ENCODE results near the gene KIRREL3. TPM values are rescaled to one million over a fixed set of nuclear protein-coding genes. Genes with fewer than 3 reads are reported as not detected.

KIRREL3 gene
- total RNA-seq, 1 donor from 2014 or later, result 0.26 TPM

DNA sequence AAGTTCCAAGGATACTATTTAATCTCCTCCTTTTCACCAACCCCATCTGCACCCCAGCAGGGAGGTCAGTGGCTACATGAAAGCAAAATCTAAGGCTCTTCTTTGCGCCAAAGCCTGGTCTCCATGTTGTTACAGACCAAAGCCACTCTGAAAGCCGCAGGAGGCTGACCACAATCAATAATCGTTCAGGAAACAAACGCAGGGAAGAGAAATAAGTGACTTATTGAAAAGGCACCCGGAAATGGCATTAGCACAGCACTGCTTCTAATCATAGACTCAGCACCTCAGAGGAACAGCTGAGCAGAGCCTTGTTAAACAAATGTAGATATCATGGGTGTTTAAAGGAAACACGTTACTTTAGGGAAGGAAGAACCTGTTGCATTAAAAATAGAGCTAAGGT is 183.9 kb downstream of the KIRREL3 start:
- no peak for DNase-seq (ENCODE audit: low spot score, unreplicated experiment)
- no peaks in the 10 kb centered on the region for H3K9me3 Mint-ChIP-seq (ENCODE audit: low read depth)
- H3K36me3 Mint-ChIP-seq (ENCODE audit: insufficient read depth), result no peaks in the 10 kb centered on the region
- peaks cover 10% of the 10 kb centered on the region for H3K4me1 Mint-ChIP-seq (ENCODE audit: low read depth)
- no peak overlapping the region for H3K4me3 Mint-ChIP-seq (ENCODE audit: low read depth)
- H3K27me3 Mint-ChIP-seq, result peaks cover 58% of the 10 kb centered on the region
- H3K27ac Mint-ChIP-seq, result no peak overlapping the region
- TF ChIP-seq, protein P1, sequence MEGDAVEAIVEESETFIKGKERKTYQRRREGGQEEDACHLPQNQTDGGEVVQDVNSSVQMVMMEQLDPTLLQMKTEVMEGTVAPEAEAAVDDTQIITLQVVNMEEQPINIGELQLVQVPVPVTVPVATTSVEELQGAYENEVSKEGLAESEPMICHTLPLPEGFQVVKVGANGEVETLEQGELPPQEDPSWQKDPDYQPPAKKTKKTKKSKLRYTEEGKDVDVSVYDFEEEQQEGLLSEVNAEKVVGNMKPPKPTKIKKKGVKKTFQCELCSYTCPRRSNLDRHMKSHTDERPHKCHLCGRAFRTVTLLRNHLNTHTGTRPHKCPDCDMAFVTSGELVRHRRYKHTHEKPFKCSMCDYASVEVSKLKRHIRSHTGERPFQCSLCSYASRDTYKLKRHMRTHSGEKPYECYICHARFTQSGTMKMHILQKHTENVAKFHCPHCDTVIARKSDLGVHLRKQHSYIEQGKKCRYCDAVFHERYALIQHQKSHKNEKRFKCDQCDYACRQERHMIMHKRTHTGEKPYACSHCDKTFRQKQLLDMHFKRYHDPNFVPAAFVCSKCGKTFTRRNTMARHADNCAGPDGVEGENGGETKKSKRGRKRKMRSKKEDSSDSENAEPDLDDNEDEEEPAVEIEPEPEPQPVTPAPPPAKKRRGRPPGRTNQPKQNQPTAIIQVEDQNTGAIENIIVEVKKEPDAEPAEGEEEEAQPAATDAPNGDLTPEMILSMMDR (IDR thresholded peaks at IDR 0.05; ENCODE audit: unreplicated experiment), result no peak

DNA sequence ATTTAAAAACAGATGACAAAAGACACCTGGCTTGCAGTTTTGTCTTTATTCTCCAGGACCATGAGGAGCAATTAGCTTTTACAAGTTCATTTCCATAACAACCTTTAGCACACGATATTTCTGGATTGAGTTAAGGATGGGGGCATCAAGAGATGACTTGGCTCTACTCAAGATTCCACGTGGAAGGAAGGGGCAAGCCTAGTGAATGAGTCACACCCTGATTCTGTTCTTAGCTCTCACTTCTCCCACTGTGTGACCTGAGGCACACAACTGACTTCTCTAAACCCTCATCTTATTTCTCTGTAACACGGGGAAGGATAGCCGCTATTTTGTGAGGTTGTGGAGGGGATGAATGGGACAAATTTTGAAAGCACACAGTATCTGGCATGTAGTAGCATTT is 185.5 kb downstream of the KIRREL3 start:
- no peak overlapping the region for H3K4me3 Mint-ChIP-seq (ENCODE audit: low read depth)
- peaks cover 63% of the 10 kb centered on the region for H3K27me3 Mint-ChIP-seq
- peaks cover 10% of the 10 kb centered on the region for H3K4me1 Mint-ChIP-seq (ENCODE audit: low read depth)
- no peaks in the 10 kb centered on the region for H3K9me3 Mint-ChIP-seq (ENCODE audit: low read depth)
- TF ChIP-seq, protein P1 (IDR thresholded peaks at IDR 0.05; ENCODE audit: unreplicated experiment), result no peak
- no peak for DNase-seq (ENCODE audit: low spot score, unreplicated experiment)
- no peaks in the 10 kb centered on the region for H3K36me3 Mint-ChIP-seq (ENCODE audit: insufficient read depth)
- no peak overlapping the region for H3K27ac Mint-ChIP-seq

DNA sequence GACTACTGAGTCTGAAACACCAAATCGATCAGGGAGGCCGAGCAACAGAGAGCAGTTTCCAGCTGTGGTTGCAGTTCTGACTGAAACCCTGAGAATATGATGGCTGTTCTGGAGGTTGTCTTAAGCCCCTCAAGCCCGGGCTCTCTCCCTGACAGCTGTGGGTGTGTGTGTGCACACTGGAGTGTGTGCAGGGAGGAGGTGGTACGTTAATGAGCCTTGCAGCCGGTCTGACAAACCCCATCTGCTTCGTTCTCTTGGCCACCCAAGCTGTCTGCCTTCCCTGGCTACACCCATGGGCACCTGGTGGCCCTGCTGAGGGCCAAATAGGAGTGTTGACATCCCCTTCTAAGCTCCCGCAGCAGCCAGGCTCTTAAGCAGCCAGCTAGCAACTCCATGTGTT is 189.8 kb downstream of the KIRREL3 start:
- DNase-seq (ENCODE audit: low spot score, unreplicated experiment), result no peak
- Mint-ChIP-seq H3K4me3 (ENCODE audit: low read depth) (no peak overlapping the region), H3K36me3 (ENCODE audit: insufficient read depth) (no peaks in the 10 kb centered on the region), H3K27me3 (peaks cover 60% of the 10 kb centered on the region), H3K4me1 (ENCODE audit: low read depth) (no peaks in the 10 kb centered on the region), H3K9me3 (ENCODE audit: low read depth) (no peaks in the 10 kb centered on the region), H3K27ac (no peak overlapping the region)
- TF ChIP-seq, protein P1 (IDR thresholded peaks at IDR 0.05; ENCODE audit: unreplicated experiment), result no peak

DNA sequence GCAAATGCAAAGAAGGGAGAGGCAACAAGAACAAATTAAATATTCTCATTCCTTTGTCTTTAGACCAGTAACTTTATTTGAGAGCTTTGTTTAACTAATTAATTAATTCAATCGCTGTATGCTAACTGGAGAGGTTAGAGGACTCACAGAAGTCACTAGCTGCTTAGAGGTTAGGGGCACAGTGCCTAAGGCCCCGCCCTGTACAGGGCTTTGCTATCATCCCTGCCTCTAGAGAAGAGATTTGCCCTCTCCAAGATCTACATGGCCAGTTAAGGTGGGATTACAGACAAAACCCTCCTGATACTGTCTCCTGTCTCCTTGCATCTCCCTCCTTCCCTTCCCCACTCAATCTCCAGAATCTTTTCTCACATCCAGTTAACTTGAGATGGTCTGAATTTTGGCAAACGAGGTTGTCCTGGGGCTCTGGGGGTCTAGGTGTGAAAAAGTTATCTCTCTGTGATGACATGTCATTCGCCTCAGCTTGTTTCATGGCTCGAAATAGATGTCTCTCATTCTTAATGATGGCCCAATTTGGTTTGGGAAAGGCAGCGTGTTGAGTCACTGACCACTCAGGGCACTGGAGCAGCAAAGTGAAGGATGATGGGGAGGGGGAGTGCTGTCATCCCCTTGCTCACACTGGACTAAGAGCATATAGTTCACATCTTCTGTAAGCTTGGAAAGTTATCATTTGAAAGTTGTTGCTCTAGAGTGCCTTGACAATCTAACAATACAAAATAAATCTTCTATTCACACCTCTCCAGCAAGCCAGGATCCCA is 190.9 kb downstream of the KIRREL3 start:
- TF ChIP-seq, protein P1 (IDR thresholded peaks at IDR 0.05; ENCODE audit: unreplicated experiment), result no peak
- Mint-ChIP-seq H3K36me3 (ENCODE audit: insufficient read depth) (no peaks in the 10 kb centered on the region), H3K4me1 (ENCODE audit: low read depth) (no peaks in the 10 kb centered on the region), H3K4me3 (ENCODE audit: low read depth) (no peak overlapping the region), H3K27ac (no peak overlapping the region), H3K27me3 (peaks cover 68% of the 10 kb centered on the region), H3K9me3 (ENCODE audit: low read depth) (no peaks in the 10 kb centered on the region)
- no peak for DNase-seq (ENCODE audit: low spot score, unreplicated experiment)

DNA sequence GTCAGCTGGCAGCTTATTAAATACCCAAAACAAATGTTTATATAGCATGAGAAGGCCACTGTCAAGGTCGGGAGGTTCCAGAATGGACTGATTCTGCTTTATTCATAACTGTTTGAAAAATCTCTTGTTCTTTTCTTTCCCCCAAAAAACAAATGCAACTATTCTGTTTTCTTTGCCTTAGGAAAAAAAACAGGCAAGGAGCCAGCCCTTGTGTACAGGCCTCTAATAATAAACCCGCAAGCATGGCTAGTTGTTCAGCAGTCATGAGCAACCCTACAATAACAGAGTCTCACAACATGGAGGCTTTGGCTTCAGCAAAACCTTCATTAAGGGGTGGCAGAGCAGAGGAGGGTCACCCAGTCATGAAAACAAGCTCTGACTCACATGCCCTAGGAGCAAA is 191.7 kb downstream of the KIRREL3 start:
- H3K36me3 Mint-ChIP-seq (ENCODE audit: insufficient read depth), result no peaks in the 10 kb centered on the region
- TF ChIP-seq, protein P1 (IDR thresholded peaks at IDR 0.05; ENCODE audit: unreplicated experiment), result no peak
- DNase-seq (ENCODE audit: low spot score, unreplicated experiment), result no peak
- no peak overlapping the region for H3K4me3 Mint-ChIP-seq (ENCODE audit: low read depth)
- H3K27ac Mint-ChIP-seq, result no peak overlapping the region
- peaks cover 77% of the 10 kb centered on the region for H3K27me3 Mint-ChIP-seq
- no peaks in the 10 kb centered on the region for H3K4me1 Mint-ChIP-seq (ENCODE audit: low read depth)
- no peaks in the 10 kb centered on the region for H3K9me3 Mint-ChIP-seq (ENCODE audit: low read depth)

All from progenitor cell of endocrine pancreas (in vitro differentiated cells).